ENCODE measurements around the gene ENGASE.

The ENGASE gene

DNA sequence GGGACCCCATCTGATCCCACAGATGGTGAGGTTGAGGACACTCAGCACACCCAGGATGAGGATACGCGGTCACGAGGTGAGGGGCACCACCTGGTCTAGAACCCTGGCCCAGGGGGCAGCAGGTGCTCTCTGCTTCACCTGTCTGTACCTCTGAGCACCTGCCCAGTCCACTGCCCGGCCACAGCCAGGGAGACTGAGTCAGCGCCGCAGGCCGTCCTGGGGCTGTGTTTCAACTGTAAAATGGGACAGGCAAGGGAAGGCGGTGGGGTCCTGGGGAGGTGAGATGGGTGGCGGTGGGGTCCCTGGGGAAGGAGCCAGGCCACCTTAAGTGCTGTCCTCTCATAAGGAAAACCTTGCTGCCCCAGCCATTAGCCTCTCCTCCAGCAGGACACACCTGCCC, 60.4 kb downstream of the ENGASE start:
- DNase-seq: no peak

- DNase-seq: no peak
These were observed 61.2 kb downstream of the ENGASE start for GRCh38 chr17:79135628-79136405.

Data from hypothalamus (tissue), 51 donors.